Measurements from ENCODE around the gene IL23R.

DNA sequence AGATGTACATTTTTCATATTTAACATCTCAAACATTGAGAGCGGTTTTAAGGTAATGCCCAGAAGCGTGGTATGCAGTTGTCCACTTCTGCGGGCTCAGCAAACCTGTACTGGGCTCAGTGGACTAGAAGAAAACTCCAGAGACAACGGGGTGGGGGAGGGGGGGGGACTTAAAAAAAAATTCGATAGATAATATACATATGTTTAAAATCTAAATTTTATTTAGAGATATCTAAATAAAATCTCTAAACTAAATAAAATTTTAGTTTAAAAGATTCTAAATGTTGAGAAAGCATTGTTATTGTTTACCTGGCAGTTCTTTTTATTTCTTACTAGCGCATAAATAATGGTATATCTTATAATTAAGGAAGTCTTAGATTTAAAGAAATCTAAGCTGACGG, 140.3 kb downstream of the IL23R start:
- TF ChIP-seq, protein P1, sequence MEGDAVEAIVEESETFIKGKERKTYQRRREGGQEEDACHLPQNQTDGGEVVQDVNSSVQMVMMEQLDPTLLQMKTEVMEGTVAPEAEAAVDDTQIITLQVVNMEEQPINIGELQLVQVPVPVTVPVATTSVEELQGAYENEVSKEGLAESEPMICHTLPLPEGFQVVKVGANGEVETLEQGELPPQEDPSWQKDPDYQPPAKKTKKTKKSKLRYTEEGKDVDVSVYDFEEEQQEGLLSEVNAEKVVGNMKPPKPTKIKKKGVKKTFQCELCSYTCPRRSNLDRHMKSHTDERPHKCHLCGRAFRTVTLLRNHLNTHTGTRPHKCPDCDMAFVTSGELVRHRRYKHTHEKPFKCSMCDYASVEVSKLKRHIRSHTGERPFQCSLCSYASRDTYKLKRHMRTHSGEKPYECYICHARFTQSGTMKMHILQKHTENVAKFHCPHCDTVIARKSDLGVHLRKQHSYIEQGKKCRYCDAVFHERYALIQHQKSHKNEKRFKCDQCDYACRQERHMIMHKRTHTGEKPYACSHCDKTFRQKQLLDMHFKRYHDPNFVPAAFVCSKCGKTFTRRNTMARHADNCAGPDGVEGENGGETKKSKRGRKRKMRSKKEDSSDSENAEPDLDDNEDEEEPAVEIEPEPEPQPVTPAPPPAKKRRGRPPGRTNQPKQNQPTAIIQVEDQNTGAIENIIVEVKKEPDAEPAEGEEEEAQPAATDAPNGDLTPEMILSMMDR (IDR thresholded peaks at IDR 0.05) = no peak
- no peak for TF ChIP-seq POLR2AphosphoS5 (IDR thresholded peaks at IDR 0.05)

Data from breast epithelium (tissue), 3 donors.